KG1 (cell line): ENCODE measurements around the gene AKR1B15.
"Not testable (repeated sequence)": the region's sequence is repeated elsewhere in the genome, so short reads cannot be mapped to it uniquely, and the experiment has no call there.

Experiments used
- DNase-seq: peaks from one replicate; lab custom pipeline; 2025; lab: John Stamatoyannopoulos, UW

Gene AKR1B15

GRCh38 chr7:134563398-134563749 lies 14.5 kb downstream of the AKR1B15 start:
- not testable (repeated sequence) for DNase-seq

- no peak for DNase-seq
Measured at GRCh38 chr7:134565643-134566136, 16.8 kb downstream of the AKR1B15 start.

GRCh38 chr7:134567368-134567767 lies 18.5 kb downstream of the AKR1B15 start:
- DNase-seq = no peak

GRCh38 chr7:134569962-134570361 lies 21.1 kb downstream of the AKR1B15 start:
- not testable (repeated sequence) for DNase-seq

GRCh38 chr7:134571101-134571500 lies 22.2 kb downstream of the AKR1B15 start:
- DNase-seq = no peak

- no peak for DNase-seq
Measured at GRCh38 chr7:134571746-134572461, 23.0 kb downstream of the AKR1B15 start.

- no peak for DNase-seq
Measured at GRCh38 chr7:134574322-134574721, 25.4 kb downstream of the AKR1B15 start.

GRCh38 chr7:134584290-134584689 lies 35.4 kb downstream of the AKR1B15 start:
- no peak for DNase-seq

GRCh38 chr7:134585897-134586296 lies 37.0 kb downstream of the AKR1B15 start:
- no peak for DNase-seq

- no peak for DNase-seq
Measured at GRCh38 chr7:134587750-134588149, 38.8 kb downstream of the AKR1B15 start.

- DNase-seq = no peak
Measured at GRCh38 chr7:134589491-134589941, 40.6 kb downstream of the AKR1B15 start.

- DNase-seq = no peak
Measured at GRCh38 chr7:134593530-134594392, 44.9 kb downstream of the AKR1B15 start.

GRCh38 chr7:134594877-134595276 lies 46.0 kb downstream of the AKR1B15 start:
- no peak for DNase-seq

GRCh38 chr7:134599371-134599770 lies 50.5 kb downstream of the AKR1B15 start:
- DNase-seq = no peak

GRCh38 chr7:134601459-134601858 lies 52.5 kb downstream of the AKR1B15 start:
- DNase-seq = no peak

GRCh38 chr7:134602881-134603451 lies 54.1 kb downstream of the AKR1B15 start:
- DNase-seq = no peak

- peak; percentile 0 for DNase-seq
Measured at GRCh38 chr7:134605978-134606923, 57.3 kb downstream of the AKR1B15 start.

- no peak for DNase-seq
Measured at GRCh38 chr7:134611611-134612151, 62.8 kb downstream of the AKR1B15 start.

GRCh38 chr7:134612197-134612596 lies 63.3 kb downstream of the AKR1B15 start:
- DNase-seq = no peak

- DNase-seq = no peak
Measured at GRCh38 chr7:134613623-134614347, 64.9 kb downstream of the AKR1B15 start.

- no peak for DNase-seq
Measured at GRCh38 chr7:134616611-134617010, 67.7 kb downstream of the AKR1B15 start.
